CD14-positive monocyte (primary cell): ENCODE data around the gene GNS. TPM values are rescaled to one million over a fixed set of nuclear protein-coding genes. Genes with fewer than 3 reads are reported as not detected.

Experiments
- DNase-seq, 3 donors: peaks; one replicate each; pipeline ENCODE4 v3.0.0-alpha.2; 2011 to 2022
- H2AFZ ChIP-seq: 2 replicates; pipeline ENCODE4 v1.6.0; 2012; ENCODE audit warnings: mild to moderate bottlenecking, low read depth, low read length, inconsistent platforms; ENCODE audit not compliant: insufficient read depth, poor library complexity, severe bottlenecking
- H3K27ac ChIP-seq, 2 donors: 1 replicate in 1 of 2; 2 replicates in 1 of 2; pipeline ENCODE4 v1.5.1; 2012 to 2013; ENCODE audit warnings: low read length in 2 of 2, control low read depth in 1 of 2, inconsistent platforms in 1 of 2, low read depth in 1 of 2, mild to moderate bottlenecking in 1 of 2
- H3K27me3 ChIP-seq, 2 donors: one replicate each; pipeline versions ENCODE4 v1.6.0 to v1.6.1; 2011 to 2013; ENCODE audit warnings: low read length in 2 of 2; ENCODE audit not compliant: control insufficient read depth in 2 of 2, insufficient read depth in 2 of 2
- H3K36me3 ChIP-seq, 2 donors: replicated peaks in 1 of 2; 1 replicate in 1 of 2; 2 replicates in 1 of 2; pipeline versions ENCODE4 v1.5.1 to v1.6.1; 2012 to 2013; ENCODE audit warnings: low read length in 2 of 2, control low read depth in 1 of 2, inconsistent platforms in 1 of 2, mild to moderate bottlenecking in 1 of 2; ENCODE audit not compliant: insufficient read depth in 2 of 2, control insufficient read depth in 1 of 2
- H3K4me1 ChIP-seq, 2 donors: 1 replicate in 1 of 2; 2 replicates in 1 of 2; pipeline versions ENCODE4 v1.5.1 to v1.6.1; 2012 to 2013; ENCODE audit warnings: low read length in 2 of 2, control low read depth in 1 of 2, inconsistent platforms in 1 of 2, mild to moderate bottlenecking in 1 of 2, moderate library complexity in 1 of 2; ENCODE audit not compliant: insufficient read depth in 2 of 2, control insufficient read depth in 1 of 2
- H3K4me2 ChIP-seq: replicated peaks from 2 replicates; pipeline ENCODE3; 2012; ENCODE audit warnings: low read length, moderate library complexity, mild to moderate bottlenecking; ENCODE audit not compliant: poor library complexity, severe bottlenecking; ENCODE audit errors: extremely low read depth
- H3K4me3 ChIP-seq, 3 experiments: fragments of 200-600 bp in 1 of 3; sonication (generic) in 1 of 3; replicated peaks in 1 of 3; 1 replicate in 2 of 3; 2 replicates in 1 of 3; pipeline ENCODE4 v1.5.1; 2011 to 2013; ENCODE audit warnings: low read length in 3 of 3, mild to moderate bottlenecking in 3 of 3, control low read depth in 2 of 3, low read depth in 2 of 3, inconsistent platforms in 1 of 3, moderate library complexity in 1 of 3
- H3K79me2 ChIP-seq: 2 replicates; pipeline ENCODE4 v1.6.0; 2012; ENCODE audit warnings: mild to moderate bottlenecking, control low read depth, inconsistent platforms, low read length, moderate library complexity; ENCODE audit not compliant: insufficient read depth
- H3K9ac ChIP-seq: 2 replicates; pipeline ENCODE4 v1.6.0; 2017; ENCODE audit warnings: low read length, mild to moderate bottlenecking; ENCODE audit not compliant: insufficient read depth, poor library complexity, severe bottlenecking
- H3K9me3 ChIP-seq, 2 donors: replicated peaks in 1 of 2; 1 replicate in 1 of 2; 2 replicates in 1 of 2; pipeline versions ENCODE4 v1.5.1 to v1.6.1; 2012 to 2013; ENCODE audit warnings: low read length in 2 of 2, control low read depth in 1 of 2; ENCODE audit not compliant: control insufficient read depth in 1 of 2, insufficient read depth in 1 of 2
- H4K20me1 ChIP-seq: 2 replicates; pipeline ENCODE4 v1.6.0; 2012; ENCODE audit warnings: mild to moderate bottlenecking, low read length, control low read depth, moderate library complexity; ENCODE audit not compliant: insufficient read depth
- H3K27ac Mint-ChIP-seq, 7 donors: one replicate each; pipeline ENCODE4 v1.8.0; 2020; ENCODE audit warnings: mild to moderate bottlenecking in 7 of 7, mixed read lengths in 7 of 7, moderate library complexity in 6 of 7, inconsistent platforms in 2 of 7
- H3K27me3 Mint-ChIP-seq, 3 donors: one replicate each; pipeline ENCODE4 v1.8.0; 2021 to 2022; ENCODE audit warnings: low read depth in 3 of 3, mild to moderate bottlenecking in 3 of 3, mixed read lengths in 3 of 3, moderate library complexity in 3 of 3, inconsistent platforms in 1 of 3
- H3K36me3 Mint-ChIP-seq, 2 donors: one replicate each; pipeline ENCODE4 v1.8.0; 2020; ENCODE audit warnings: mixed read lengths in 2 of 2, inconsistent platforms in 1 of 2, mild to moderate bottlenecking in 1 of 2
- H3K4me1 Mint-ChIP-seq: one replicate; pipeline ENCODE4 v1.8.0; 2020; ENCODE audit warnings: mild to moderate bottlenecking, mixed read lengths
- H3K4me3 Mint-ChIP-seq, 2 donors: one replicate each; pipeline ENCODE4 v1.8.0; 2020; ENCODE audit warnings: mild to moderate bottlenecking in 2 of 2, mixed read lengths in 2 of 2, moderate library complexity in 1 of 2
- H3K9me3 Mint-ChIP-seq, 7 donors: one replicate each; pipeline ENCODE4 v1.8.0; 2020 to 2022; ENCODE audit warnings: mixed read lengths in 7 of 7, mild to moderate bottlenecking in 6 of 7, moderate library complexity in 6 of 7, inconsistent platforms in 2 of 7
- WGBS: methylation state at CpG from one replicate; pipeline ENCODE4 v1.1.5; 2013; ENCODE audit warnings: missing lambda C conversion rate; ENCODE audit not compliant: insufficient coverage; 5-methylcytosine and 5-hydroxymethylcytosine counted together
- intact Hi-C, 2 donors: fragments of 100-400 bp; cut with micrococcal nuclease; formaldehyde crosslinking; loops; one replicate each; pipeline versions ENCODE4 v1.15.0 to v1.15.1; 2023
- polyA plus RNA-seq, 3 donors: library from polyadenylated mRNA; depleted of rRNA in 1 of 3; unstranded in 2 of 3; stranded (reverse) in 1 of 3; fragments of 300-500 nt in 2 of 3; fragments of >200 nt in 1 of 3; fragmentation: Illumina TruSeq in 2 of 3; gene quantifications; 1 replicate in 2 of 3; 2 replicates in 1 of 3; pipeline ENCODE4 v1.2.3, GENCODE V29; 2012 to 2021
- TF ChIP-seq, protein P1 (sequence below): fragments of 200-600 bp; IDR thresholded peaks from one replicate; pipeline ENCODE4 v1.8.0; 2022; ENCODE audit warnings: antibody characterized with exemption, mild to moderate bottlenecking

The GNS gene
- polyA plus RNA-seq, 3 donors = 103 to 274 (median 203) TPM

DNA sequence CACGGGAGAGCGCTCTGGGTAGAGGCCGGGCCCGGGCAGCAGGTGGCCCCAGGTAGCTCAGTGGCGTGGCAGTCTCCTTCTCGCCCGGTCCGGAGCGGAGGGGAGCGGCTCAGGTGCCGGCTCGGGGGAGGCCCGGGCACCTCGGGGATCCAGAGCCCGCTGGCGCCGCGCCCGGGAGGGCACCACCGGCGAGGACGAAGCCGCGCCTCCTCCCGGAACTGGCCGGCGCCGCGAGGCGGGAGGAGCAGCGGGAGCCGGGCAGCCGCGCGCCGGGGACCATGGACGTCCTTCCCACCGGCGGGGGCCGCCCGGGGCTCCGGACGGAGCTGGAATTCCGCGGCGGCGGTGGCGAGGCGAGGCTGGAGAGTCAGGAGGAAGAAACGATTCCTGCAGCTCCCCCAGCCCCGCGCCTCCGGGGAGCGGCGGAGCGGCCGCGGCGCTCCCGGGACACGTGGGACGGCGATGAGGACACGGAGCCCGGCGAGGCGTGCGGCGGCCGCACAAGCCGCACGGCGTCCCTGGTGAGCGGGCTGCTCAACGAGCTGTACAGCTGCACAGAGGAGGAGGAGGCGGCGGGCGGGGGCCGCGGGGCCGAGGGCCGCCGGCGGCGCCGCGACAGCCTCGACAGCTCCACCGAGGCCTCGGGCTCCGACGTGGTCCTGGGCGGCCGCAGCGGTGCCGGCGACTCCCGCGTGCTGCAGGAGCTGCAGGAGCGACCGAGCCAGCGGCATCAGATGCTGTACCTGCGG is 21.5 kb upstream of the GNS start:
- peaks cover 8 to 31% (median 24%) of the 10 kb centered on the region in 7 donors for H3K9me3 Mint-ChIP-seq
- H3K27me3 Mint-ChIP-seq = peaks cover 58 to 72% (median 59%) of the 10 kb centered on the region in 3 donors
- peak overlapping the region; percentile 93 for H2AFZ ChIP-seq
- H3K27ac Mint-ChIP-seq = peak overlapping the region in 1 of 7 donors; percentile 80
- H3K36me3 Mint-ChIP-seq = peaks cover 9 to 13% of the 10 kb centered on the region in 2 donors
- H4K20me1 ChIP-seq = no peaks in the 10 kb centered on the region
- H3K4me1 ChIP-seq = peaks cover 24 to 31% of the 10 kb centered on the region in 2 donors
- no peaks in the 10 kb centered on the region for H3K79me2 ChIP-seq
- H3K4me3 Mint-ChIP-seq = peak overlapping the region; percentile 93 to 95
- peak overlapping the region; percentile 94 for H3K4me2 ChIP-seq
- H3K9ac ChIP-seq = peak overlapping the region; percentile 60
- peak in 2 of 3 donors; percentile 23 to 45 for DNase-seq
- H3K4me3 ChIP-seq = peak overlapping the region; percentile 46 to 77 (median 54)
- peaks cover 0 to 18% of the 10 kb centered on the region in 2 donors for H3K9me3 ChIP-seq
- no peak overlapping the region for H3K27ac ChIP-seq
- H3K36me3 ChIP-seq = no peaks in the 10 kb centered on the region
- intact Hi-C loops = loop anchor here in 1 of 2 donors (10.0 kb wide), 2 partner anchors 46 to 236 kb away; no protein-coding TSS in a partner anchor
- H3K4me1 Mint-ChIP-seq = peaks cover 25% of the 10 kb centered on the region
- H3K27me3 ChIP-seq = peaks cover 44 to 58% of the 10 kb centered on the region in 2 donors
- TF ChIP-seq, protein P1, sequence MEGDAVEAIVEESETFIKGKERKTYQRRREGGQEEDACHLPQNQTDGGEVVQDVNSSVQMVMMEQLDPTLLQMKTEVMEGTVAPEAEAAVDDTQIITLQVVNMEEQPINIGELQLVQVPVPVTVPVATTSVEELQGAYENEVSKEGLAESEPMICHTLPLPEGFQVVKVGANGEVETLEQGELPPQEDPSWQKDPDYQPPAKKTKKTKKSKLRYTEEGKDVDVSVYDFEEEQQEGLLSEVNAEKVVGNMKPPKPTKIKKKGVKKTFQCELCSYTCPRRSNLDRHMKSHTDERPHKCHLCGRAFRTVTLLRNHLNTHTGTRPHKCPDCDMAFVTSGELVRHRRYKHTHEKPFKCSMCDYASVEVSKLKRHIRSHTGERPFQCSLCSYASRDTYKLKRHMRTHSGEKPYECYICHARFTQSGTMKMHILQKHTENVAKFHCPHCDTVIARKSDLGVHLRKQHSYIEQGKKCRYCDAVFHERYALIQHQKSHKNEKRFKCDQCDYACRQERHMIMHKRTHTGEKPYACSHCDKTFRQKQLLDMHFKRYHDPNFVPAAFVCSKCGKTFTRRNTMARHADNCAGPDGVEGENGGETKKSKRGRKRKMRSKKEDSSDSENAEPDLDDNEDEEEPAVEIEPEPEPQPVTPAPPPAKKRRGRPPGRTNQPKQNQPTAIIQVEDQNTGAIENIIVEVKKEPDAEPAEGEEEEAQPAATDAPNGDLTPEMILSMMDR = no peak
- under 1% methylated on average over 102 of the region's 103 CpGs for WGBS

- no peak overlapping the region for H3K27ac ChIP-seq
- H2AFZ ChIP-seq = peak overlapping the region; percentile 93
- H4K20me1 ChIP-seq = no peaks in the 10 kb centered on the region
- H3K9me3 ChIP-seq = peaks cover 0 to 24% of the 10 kb centered on the region in 2 donors
- Mint-ChIP-seq H3K36me3 (peaks cover 11 to 15% of the 10 kb centered on the region in 2 donors), H3K4me1 (peaks cover 25% of the 10 kb centered on the region), H3K27me3 (peaks cover 56 to 78% (median 61%) of the 10 kb centered on the region in 3 donors), H3K9me3 (peaks cover 13 to 37% (median 29%) of the 10 kb centered on the region in 7 donors), H3K27ac (peak overlapping the region in 3 of 7 donors; percentile 31 to 60 (median 46)), H3K4me3 (peak overlapping the region; percentile 84 to 86)
- peaks cover 44 to 62% of the 10 kb centered on the region in 2 donors for H3K27me3 ChIP-seq
- peak overlapping the region; percentile 94 for H3K4me2 ChIP-seq
- H3K9ac ChIP-seq = peak overlapping the region; percentile 60
- peak overlapping the region; percentile 37 to 77 (median 54) for H3K4me3 ChIP-seq
- H3K4me1 ChIP-seq = peaks cover 24 to 31% of the 10 kb centered on the region in 2 donors
- no peaks in the 10 kb centered on the region for H3K36me3 ChIP-seq
- 21% methylated on average over 15 of the region's 15 CpGs for WGBS
- DNase-seq = peak in 1 of 3 donors; percentile 8
- no peaks in the 10 kb centered on the region for H3K79me2 ChIP-seq
- TF ChIP-seq, protein P1 = no peak
- intact Hi-C loops = loop anchor here in 1 of 2 donors (10.0 kb wide), 2 partner anchors 45 to 235 kb away; no protein-coding TSS in a partner anchor
These were observed 20.9 kb upstream of the GNS start for GRCh38 chr12:64780132-64780530.
